H1 (cell line): ENCODE measurements around the gene MT1G. TPM values are rescaled to one million over a fixed set of nuclear protein-coding genes. Genes with fewer than 3 reads are reported as not detected.

Source experiments
- EGR1 ChIP-seq: IDR thresholded peaks from 2 replicates; pipeline ENCODE4 v1.6.1; 2011; ENCODE audit warnings: low read depth, low read length, borderline replicate concordance
- JUN ChIP-seq: IDR thresholded peaks from 2 replicates; pipeline ENCODE4 v1.6.1; 2011; ENCODE audit warnings: low read depth, mild to moderate bottlenecking, improper control_type of control experiment, low read length
- POLR2AphosphoS5 ChIP-seq: IDR thresholded peaks from 2 replicates; pipeline ENCODE4 v1.6.1; 2011; ENCODE audit warnings: low read depth, low read length
- SP4 ChIP-seq: IDR thresholded peaks from 2 replicates; pipeline ENCODE4 v1.6.1; 2012; ENCODE audit warnings: low read length, inconsistent platforms
- polyA plus RNA-seq, 7 experiments: library from polyadenylated mRNA; depleted of rRNA in 3 of 7; stranded (reverse) in 5 of 7; unstranded in 2 of 7; fragments of >200 nt in 5 of 7; fragments of 200-250 nt in 2 of 7; gene quantifications; 1 replicate in 5 of 7; 2 replicates in 1 of 7; 4 replicates in 1 of 7; pipeline versions ENCODE4 v1.2.1 to v1.2.3, GENCODE V29; 2011 to 2013; ENCODE audit warnings: missing spikeins in 2 of 7, mixed read lengths in 2 of 7
- total RNA-seq: library from RNA; stranded (reverse); fragmentation: NEBNext Ultra II Directional; extraction: Animal tissue kit (Norgen Biotek cat#: 25700); gene quantifications from 2 replicates; pipeline ENCODE4 v1.2.1, GENCODE V29; 2021

MT1G gene
- total and polyA plus RNA-seq, 2 of the 8 experiments (the other 6 are each of a cell fraction or from before 2014, with no cell fraction given), result 17.7 to 515 TPM

GRCh38 chr16:56711862-56712261 is 44.0 kb upstream of the MT1G start (continued):
- TF ChIP-seq SP4, result no peak
- TF ChIP-seq EGR1, result no peak
- TF ChIP-seq JUN, result no peak
- no peak for TF ChIP-seq POLR2AphosphoS5
